Stomach (tissue), 9 donors: ENCODE data around the gene COX14. TPM values are rescaled to one million over a fixed set of nuclear protein-coding genes. Genes with fewer than 3 reads are reported as not detected.

Source experiments
- DNase-seq, 2 donors: peaks; one replicate each; pipeline versions ENCODE4 v3.0.0 to v3.0.0-alpha.2; 2013 to 2019
- H3K27ac ChIP-seq, 5 donors: fragments of 200-600 bp in 4 of 5; sonication (generic) in 4 of 5; one replicate each; pipeline ENCODE4 v1.5.1; 2013 to 2019; ENCODE audit warnings: mild to moderate bottlenecking in 1 of 5, moderate library complexity in 1 of 5
- H3K27me3 ChIP-seq, 3 donors: fragments of 200-600 bp; sonication (generic); one replicate each; pipeline ENCODE4 v1.5.1; 2017 to 2019; ENCODE audit warnings: mixed run types in 1 of 3
- H3K36me3 ChIP-seq, 4 donors: fragments of 200-600 bp; sonication (generic); 1 replicate in 3 of 4; 2 replicates in 1 of 4; pipeline ENCODE4 v1.5.1; 2016 to 2019
- H3K4me1 ChIP-seq, 4 donors: fragments of 200-600 bp; sonication (generic); one replicate each; pipeline ENCODE4 v1.5.1; 2016 to 2019
- H3K4me3 ChIP-seq, 4 donors: fragments of 200-600 bp; sonication (generic) in 3 of 4; one replicate each; pipeline ENCODE4 v1.5.1; 2016 to 2019; ENCODE audit warnings: mild to moderate bottlenecking in 1 of 4
- H3K9me3 ChIP-seq, 4 donors: fragments of 200-600 bp; sonication (generic); one replicate each; pipeline ENCODE4 v1.5.1; 2016 to 2019
- EP300 ChIP-seq: sonication (generic); formaldehyde crosslinking; IDR thresholded peaks from one replicate; pipeline ENCODE4 v1.6.1; 2017; ENCODE audit warnings: antibody characterized with exemption
- POLR2A ChIP-seq, 4 donors: fragments of 450-650 bp; IDR thresholded peaks; one replicate each; pipeline ENCODE4 v1.6.1; 2016; ENCODE audit warnings: antibody characterized with exemption in 4 of 4, control low read depth in 2 of 4, mild to moderate bottlenecking in 1 of 4, moderate library complexity in 1 of 4
- POLR2AphosphoS5 ChIP-seq, 3 donors: sonication (generic); formaldehyde crosslinking; IDR thresholded peaks; one replicate each; pipeline ENCODE4 v1.6.1; 2016; ENCODE audit warnings: antibody characterized with exemption in 3 of 3
- WGBS, 5 donors: extraction: QIAGEN DNeasy Blood & Tissue Kit in 3 of 5; methylation state at CpG; one replicate each; pipeline versions ENCODE4 v1.1.5 to v1.1.7; 2013 to 2018; 5-methylcytosine and 5-hydroxymethylcytosine counted together
- intact Hi-C: fragments of 100-400 bp; cut with DNase I; formaldehyde crosslinking; loops from one replicate; pipeline ENCODE4 v1.15.1; 2023; ENCODE audit warnings: low total_unique reads
- polyA plus RNA-seq, 3 donors: library from polyadenylated mRNA; stranded (reverse); fragments of 200-250 nt; gene quantifications; one replicate each; pipeline ENCODE4 v1.2.3, GENCODE V29; 2013
- total RNA-seq, 5 donors: library from RNA; depleted of rRNA; stranded (reverse); fragments of >200 nt; gene quantifications; one replicate each; pipeline versions ENCODE4 v1.1.0 to v1.2.3, GENCODE V29; 2014 to 2016
- TF ChIP-seq, protein P1 (sequence below), 7 experiments: fragments of 450-650 bp in 4 of 7; fragments of 200-600 bp in 3 of 7; sonication (generic) in 3 of 7; IDR thresholded peaks; one replicate each; pipeline ENCODE4 v1.5.1; 2016 to 2019; ENCODE audit warnings: antibody characterized with exemption in 7 of 7, control low read depth in 2 of 7, mild to moderate bottlenecking in 1 of 7
- donor health status: healthy with polysubstance abuse.
- donor health status: Bipolar disorder and iron deficiency.
- donor health status: healthy.

Gene COX14
- total and polyA plus RNA-seq, 8 donors, result 9.8 to 153 (median 77.3) TPM

- WGBS, 5 donors, result 84 to 94% (median 91%) methylated on average over 3 of the region's 3 CpGs
- Histone ChIP-seq H3K27me3 (no peaks in the 10 kb centered on the region), H3K27ac (no peak overlapping the region), H3K36me3 (peaks cover 26 to 87% (median 80%) of the 10 kb centered on the region in 4 donors), H3K9me3 (no peaks in the 10 kb centered on the region), H3K4me3 (no peak overlapping the region), H3K4me1 (peaks cover 0 to 40% (median 25%) of the 10 kb centered on the region in 4 donors)
- intact Hi-C loops, result no loop called here
- no peak for DNase-seq
- TF ChIP-seq POLR2AphosphoS5 (IDR thresholded peaks at IDR 0.05) (no peak), EP300 (no peak), POLR2A (IDR thresholded peaks at IDR 0.05) (no peak)
- TF ChIP-seq, protein P1, sequence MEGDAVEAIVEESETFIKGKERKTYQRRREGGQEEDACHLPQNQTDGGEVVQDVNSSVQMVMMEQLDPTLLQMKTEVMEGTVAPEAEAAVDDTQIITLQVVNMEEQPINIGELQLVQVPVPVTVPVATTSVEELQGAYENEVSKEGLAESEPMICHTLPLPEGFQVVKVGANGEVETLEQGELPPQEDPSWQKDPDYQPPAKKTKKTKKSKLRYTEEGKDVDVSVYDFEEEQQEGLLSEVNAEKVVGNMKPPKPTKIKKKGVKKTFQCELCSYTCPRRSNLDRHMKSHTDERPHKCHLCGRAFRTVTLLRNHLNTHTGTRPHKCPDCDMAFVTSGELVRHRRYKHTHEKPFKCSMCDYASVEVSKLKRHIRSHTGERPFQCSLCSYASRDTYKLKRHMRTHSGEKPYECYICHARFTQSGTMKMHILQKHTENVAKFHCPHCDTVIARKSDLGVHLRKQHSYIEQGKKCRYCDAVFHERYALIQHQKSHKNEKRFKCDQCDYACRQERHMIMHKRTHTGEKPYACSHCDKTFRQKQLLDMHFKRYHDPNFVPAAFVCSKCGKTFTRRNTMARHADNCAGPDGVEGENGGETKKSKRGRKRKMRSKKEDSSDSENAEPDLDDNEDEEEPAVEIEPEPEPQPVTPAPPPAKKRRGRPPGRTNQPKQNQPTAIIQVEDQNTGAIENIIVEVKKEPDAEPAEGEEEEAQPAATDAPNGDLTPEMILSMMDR (IDR thresholded peaks at IDR 0.05), result no peak
These were observed 8.5 kb downstream of the COX14 start for GRCh38 chr12:50120521-50120920.

DNA sequence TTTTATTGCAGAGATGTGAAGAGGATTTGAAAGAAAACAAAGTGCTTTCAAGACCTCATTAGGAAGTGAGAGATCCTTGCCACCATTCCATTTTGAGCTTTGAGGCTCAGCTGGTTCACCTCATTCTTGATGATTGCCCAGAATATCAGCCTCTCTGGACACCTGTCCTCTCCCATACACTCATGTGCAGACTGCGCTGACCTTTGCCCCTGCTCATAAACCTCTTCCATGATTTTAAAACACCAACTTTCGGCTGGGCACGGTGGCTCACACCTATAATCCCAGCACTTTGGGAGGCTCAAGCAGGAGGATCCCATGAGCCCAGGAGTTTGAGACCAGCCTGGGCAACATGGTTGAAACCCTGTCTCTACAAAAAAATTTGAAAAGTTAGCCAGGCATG lies 8.9 kb downstream of the COX14 start:
- DNase-seq, result no peak
- intact Hi-C loops, result no loop called here
- H3K4me3 ChIP-seq, result no peak overlapping the region
- H3K36me3 ChIP-seq, result peaks cover 22 to 85% (median 80%) of the 10 kb centered on the region in 4 donors
- peaks cover 0 to 39% (median 24%) of the 10 kb centered on the region in 4 donors for H3K4me1 ChIP-seq
- no peak overlapping the region for H3K27ac ChIP-seq
- H3K9me3 ChIP-seq, result no peaks in the 10 kb centered on the region
- WGBS, 5 donors, result 88 to 100% (median 90%) methylated on average over 3 of the region's 3 CpGs
- no peaks in the 10 kb centered on the region for H3K27me3 ChIP-seq
- TF ChIP-seq EP300, result no peak
- TF ChIP-seq, protein P1 (IDR thresholded peaks at IDR 0.05), result no peak
- TF ChIP-seq POLR2A (IDR thresholded peaks at IDR 0.05), result no peak
- no peak for TF ChIP-seq POLR2AphosphoS5 (IDR thresholded peaks at IDR 0.05)

- intact Hi-C loops, result no loop called here
- peaks cover 22 to 86% (median 78%) of the 10 kb centered on the region in 4 donors for H3K36me3 ChIP-seq
- H3K4me3 ChIP-seq, result no peak overlapping the region
- TF ChIP-seq POLR2AphosphoS5 (IDR thresholded peaks at IDR 0.05) (no peak), POLR2A (IDR thresholded peaks at IDR 0.05) (no peak), EP300 (no peak)
- TF ChIP-seq, protein P1 (IDR thresholded peaks at IDR 0.05), result no peak
- 77 to 97% (median 91%) methylated on average over 5 of the region's 5 CpGs for WGBS, 5 donors
- DNase-seq, result no peak
- peaks cover 0 to 32% (median 18%) of the 10 kb centered on the region in 4 donors for H3K4me1 ChIP-seq
- H3K27ac ChIP-seq, result no peak overlapping the region
- H3K9me3 ChIP-seq, result no peaks in the 10 kb centered on the region
- no peaks in the 10 kb centered on the region for H3K27me3 ChIP-seq
These were observed 9.6 kb downstream of the COX14 start for GRCh38 chr12:50121641-50122040.

GRCh38 chr12:50123203-50123602 lies 11.2 kb downstream of the COX14 start:
- peaks cover 28 to 92% (median 84%) of the 10 kb centered on the region in 4 donors for H3K36me3 ChIP-seq
- H3K4me3 ChIP-seq, result no peak overlapping the region

More at GRCh38 chr12:50123203-50123602, 11.2 kb downstream of the COX14 start:
- Histone ChIP-seq H3K27me3 (no peaks in the 10 kb centered on the region), H3K9me3 (no peaks in the 10 kb centered on the region), H3K4me1 (peaks cover 0 to 25% (median 6%) of the 10 kb centered on the region in 4 donors), H3K27ac (no peak overlapping the region)
- TF ChIP-seq POLR2AphosphoS5 (IDR thresholded peaks at IDR 0.05) (no peak), EP300 (no peak), POLR2A (IDR thresholded peaks at IDR 0.05) (no peak)
- TF ChIP-seq, protein P1 (IDR thresholded peaks at IDR 0.05), result no peak
- intact Hi-C loops, result no loop called here
- 59 to 80% (median 63%) methylated on average over 2 of the region's 2 CpGs for WGBS, 5 donors
- no peak for DNase-seq
